UCSD-AML1 (cell line): ENCODE results near the gene AQP2.

ENCODE experiments used
- DNase-seq: peaks from one replicate; lab custom pipeline; 2025; ENCODE audit not compliant: unreplicated experiment; lab: John Stamatoyannopoulos, UW

AQP2 gene

GRCh38 chr12:49967777-49968250, 17.3 kb downstream of the AQP2 start:
- no peak for DNase-seq

DNA sequence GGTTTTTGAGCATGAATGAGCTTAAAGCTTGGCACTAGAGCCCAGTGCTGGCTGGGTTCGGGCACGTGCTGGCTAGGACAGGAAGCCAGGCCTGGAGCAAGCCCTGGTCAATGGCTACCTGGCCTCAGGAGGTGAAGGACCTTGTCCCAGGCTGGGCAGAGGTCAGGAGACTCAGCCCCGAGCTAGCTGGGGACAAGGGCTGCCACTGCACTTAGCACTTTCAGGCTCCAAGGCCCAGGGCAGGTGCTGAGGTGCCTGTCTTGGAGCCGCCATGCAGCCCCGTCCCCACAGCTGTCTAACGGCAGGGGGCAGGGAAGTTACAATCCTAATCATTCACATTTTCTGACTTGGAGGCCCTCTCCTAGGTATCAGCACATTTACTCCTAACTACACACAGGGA, 17.9 kb downstream of the AQP2 start:
- no peak for DNase-seq

GRCh38 chr12:49969027-49969426, 18.5 kb downstream of the AQP2 start:
- DNase-seq = no peak

DNA sequence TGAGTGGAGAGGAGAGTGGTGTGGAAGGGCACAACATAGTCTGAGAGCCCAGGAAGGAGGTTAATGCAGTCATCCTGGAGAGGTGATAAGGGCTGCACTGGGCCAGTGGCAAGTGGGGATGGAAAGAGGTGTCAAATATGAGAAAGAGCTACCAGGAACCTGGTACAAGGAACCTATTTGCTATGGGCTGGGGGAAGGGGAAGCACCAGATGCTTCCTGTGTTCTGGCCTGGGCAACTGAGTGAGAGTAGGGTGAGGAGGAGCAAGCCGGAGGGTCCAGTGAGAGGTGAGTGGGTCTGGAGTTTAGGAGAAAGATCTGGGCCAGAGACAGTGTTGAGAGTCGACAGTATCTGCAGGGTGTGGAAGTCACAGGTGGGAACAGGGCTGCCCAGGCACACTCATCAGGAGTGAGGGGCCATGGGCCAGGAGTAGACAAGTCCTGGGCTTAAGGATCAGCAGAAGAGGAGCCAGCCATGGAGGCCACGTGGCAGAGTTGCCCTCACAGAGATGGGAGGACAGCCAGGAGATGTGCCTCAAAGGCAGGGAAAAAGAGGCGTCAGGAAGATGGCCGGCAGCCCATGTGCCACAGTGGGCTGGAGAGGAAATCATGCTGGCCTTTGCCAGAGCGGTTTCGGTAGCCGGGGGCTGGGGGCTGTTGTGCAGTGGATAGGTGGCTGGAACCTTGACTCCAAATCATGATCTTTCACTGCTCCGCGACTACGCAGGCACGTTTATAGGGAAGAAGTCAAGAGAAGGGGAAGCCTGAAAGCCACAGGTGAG, 19.3 kb downstream of the AQP2 start:
- no peak for DNase-seq

DNA sequence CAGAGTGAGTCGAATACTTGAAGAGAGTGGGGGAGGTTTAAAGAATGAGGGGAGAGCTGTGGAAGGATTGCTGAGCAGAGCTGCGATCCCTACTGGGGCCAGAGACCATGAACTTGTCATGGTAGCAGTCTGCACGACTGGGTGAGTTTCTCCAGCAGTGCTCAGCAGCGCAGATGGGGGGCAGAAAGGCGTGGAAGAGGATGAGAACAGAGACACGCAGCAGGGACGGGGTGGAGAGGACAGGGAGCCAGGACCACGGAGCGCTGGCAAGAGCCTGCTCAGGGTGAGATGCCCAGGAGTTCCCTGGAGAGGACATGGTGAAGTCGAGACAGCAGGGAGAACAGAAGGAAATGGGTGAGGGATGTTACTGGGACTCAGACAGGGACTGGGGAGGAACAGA, 20.1 kb downstream of the AQP2 start:
- DNase-seq = no peak

GRCh38 chr12:49971141-49971540, 20.6 kb downstream of the AQP2 start:
- no peak for DNase-seq

- no peak for DNase-seq
Observed at GRCh38 chr12:49972129-49972528, 21.6 kb downstream of the AQP2 start.

- no peak for DNase-seq
Observed at GRCh38 chr12:49972641-49973360, 22.3 kb downstream of the AQP2 start, which contains the start of gene AQP6. Gene AQP6, plus strand, starts transcription at chr12:49972947. Its CDS starts 227 bp downstream, at chr12:49973174.

DNA sequence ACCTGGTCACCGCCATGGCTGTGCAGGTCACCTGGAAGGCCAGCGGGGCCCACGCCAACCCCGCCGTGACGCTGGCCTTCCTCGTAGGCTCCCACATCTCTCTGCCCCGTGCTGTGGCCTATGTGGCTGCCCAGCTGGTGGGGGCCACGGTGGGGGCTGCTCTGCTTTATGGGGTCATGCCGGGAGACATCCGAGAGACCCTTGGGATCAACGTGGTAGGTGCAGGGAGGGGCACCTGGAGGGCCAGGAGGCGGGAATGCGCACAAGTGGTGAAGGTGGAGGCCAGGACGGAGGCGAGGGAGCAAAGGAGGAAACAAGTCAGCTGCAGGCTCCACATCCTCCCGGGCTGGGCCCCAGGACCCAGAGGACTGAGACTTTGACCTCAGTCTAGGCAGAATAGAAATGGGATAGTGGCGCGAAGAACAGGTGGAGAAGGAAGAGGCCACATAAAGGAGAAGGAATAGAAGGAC, 22.9 kb downstream of the AQP2 start:
- DNase-seq = no peak

- DNase-seq = peak; percentile 33
Observed at GRCh38 chr12:49974231-49974675, 23.7 kb downstream of the AQP2 start.

GRCh38 chr12:49974677-49975317, 24.3 kb downstream of the AQP2 start:
- DNase-seq = no peak

DNA sequence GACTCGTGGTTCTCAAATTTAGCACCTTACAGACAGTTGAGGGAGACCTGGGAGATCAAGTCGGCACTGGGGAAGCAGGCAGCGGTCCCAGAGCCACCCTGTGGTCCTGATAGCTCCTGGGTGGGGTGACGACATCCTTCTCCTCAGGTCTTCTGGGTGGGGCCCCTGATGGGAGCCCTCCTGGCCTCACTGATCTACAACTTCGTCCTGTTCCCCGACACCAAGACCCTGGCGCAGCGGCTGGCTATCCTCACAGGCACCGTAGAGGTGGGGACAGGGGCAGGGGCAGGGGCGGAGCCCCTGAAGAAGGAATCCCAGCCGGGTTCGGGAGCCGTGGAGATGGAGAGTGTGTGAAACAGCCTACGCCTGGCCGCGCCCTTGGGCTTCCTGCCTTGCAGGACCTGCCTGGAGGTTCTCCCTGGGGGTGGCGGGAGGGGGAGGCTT, 24.8 kb downstream of the AQP2 start:
- DNase-seq = no peak

DNA sequence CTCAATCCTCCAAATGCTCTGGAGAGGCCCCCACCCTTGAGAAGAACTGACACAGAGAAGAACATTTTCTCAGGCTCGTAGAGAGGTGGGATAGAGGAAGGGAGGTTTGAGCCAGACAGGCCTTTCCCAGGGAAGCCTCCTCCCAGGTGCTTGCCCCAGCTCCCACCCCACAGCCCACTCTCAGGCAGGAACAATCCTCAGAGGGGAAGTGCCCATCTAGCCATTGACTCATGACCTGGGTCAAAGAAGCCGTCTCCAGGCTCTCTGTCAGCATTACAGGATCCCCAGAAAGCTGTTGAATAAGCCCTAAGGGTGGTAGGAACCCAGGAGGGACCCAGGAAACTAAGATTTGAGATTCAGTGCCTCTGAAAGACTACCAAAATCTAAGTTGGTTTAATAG, 26.0 kb downstream of the AQP2 start:
- no peak for DNase-seq

DNA sequence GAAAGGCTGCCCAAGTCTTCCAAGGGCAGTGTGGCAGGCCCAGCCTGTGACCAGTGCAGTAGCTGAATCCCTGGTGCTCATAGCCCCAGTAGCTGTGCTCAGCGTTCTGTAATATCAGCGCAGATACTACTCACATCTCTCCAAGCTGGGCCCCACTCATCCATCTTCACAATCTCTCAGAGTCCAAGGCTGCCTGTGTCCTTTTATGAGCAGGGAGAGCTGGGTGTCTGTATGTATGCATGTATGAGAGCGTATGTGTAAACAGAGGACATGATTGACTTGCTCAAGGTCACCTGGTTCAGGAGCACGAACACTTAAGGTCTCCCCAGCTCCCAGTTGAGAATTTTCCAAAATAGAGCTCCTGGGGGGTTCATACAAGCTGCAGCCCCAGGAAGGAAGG, 27.6 kb downstream of the AQP2 start:
- DNase-seq = no peak

DNA sequence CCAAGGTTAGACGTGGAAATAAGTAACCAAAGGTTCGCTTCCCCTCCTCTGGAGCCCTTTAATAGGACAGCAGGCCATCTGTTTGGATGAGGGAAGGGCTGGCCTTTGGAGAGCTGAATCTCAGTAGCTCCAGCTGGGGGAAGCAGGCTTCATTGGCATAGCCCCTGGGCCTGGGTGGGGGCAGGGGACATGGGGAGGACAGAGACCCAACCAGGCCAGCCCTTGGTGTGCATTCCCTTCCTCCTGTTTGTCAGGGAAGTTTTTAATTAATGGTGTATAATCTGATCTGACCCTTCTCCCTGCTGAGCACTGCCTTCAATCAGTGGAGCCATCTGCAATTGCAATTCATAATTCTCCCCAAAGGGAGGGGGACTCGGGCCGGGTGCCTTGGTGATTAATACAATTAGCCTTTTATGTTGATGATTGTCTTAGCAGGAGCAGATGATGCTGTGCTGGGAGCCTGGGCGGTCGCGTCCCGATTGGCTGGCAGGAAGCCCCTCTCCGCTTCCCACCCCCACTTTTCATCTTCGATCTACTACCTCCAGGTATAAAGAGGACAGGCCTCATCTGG, 28.6 kb downstream of the AQP2 start:
- DNase-seq = no peak

GRCh38 chr12:49979791-49980190, 29.3 kb downstream of the AQP2 start:
- no peak for DNase-seq

- DNase-seq = no peak
Observed at GRCh38 chr12:49980501-49981349, 30.2 kb downstream of the AQP2 start.

DNA sequence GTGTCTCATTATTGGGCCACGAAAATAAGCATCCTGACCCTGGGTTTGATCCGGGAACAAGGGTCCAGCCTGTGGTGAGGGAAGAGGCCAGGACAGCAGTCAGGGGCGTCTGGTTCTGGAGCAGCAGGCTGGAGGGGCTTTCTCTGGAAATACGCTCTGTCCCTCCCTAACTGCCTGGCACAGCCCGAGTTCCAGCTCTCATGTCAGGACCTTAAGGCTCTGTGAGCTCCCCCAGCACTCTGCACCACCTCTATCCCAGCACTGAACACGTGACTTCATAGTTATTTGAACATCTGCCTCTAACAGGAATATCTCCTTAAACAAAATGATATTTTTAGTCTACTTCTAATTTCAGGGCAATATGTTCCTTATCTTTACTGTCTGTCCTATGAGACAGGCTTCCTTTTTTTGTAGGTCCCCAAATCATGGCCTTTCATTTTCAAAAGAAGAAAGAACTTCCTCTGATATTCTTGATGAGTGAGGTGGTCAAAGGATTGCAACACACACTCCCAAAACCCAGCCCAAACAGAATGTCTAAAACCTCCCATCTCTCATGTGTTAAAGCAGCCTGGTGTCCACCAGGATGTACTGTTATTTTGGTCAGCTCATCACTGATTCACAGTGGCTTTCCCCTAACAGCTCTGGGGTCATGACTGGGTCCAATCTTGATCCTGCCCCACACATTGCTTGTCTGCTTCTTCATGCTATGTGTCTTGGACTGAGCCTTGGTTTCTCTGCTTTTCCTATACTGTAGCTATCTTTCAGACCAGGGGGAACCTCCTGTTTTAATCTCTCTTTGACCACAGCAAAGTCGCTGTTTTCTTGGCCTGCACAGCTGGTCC, 31.9 kb downstream of the AQP2 start:
- no peak for DNase-seq

DNA sequence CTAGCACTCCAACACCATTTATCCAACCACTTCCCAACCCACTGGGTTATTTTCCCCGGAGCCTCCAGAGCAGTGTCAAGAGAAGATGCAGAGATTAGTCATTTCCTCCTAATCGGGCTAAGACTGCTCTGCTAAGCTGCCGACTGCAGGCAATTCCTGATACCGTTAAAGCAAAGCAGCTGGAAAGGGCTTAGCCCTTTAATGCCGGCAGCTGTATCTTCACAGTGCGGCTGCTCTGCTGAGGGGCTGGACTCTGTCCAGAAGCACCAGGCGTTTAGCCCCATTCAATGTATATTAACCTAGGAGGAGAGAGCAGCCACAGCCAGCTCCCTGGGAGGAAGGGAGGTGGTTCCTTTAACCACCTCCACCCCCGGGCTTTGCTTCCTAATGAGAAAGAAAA, 33.4 kb downstream of the AQP2 start:
- no peak for DNase-seq
